GM18861 (cell line): ENCODE measurements around the gene AK2.
"Not testable (repeated sequence)": the region's sequence is repeated elsewhere in the genome, so short reads cannot be mapped to it uniquely, and the experiment has no call there.

ENCODE experiments used
- ATAC-seq: cut with Tn5 transposase; IDR thresholded peaks from one replicate; pipeline ENCODE4 v1.9.1; 2021; ENCODE audit not compliant: unreplicated experiment

The AK2 gene

DNA sequence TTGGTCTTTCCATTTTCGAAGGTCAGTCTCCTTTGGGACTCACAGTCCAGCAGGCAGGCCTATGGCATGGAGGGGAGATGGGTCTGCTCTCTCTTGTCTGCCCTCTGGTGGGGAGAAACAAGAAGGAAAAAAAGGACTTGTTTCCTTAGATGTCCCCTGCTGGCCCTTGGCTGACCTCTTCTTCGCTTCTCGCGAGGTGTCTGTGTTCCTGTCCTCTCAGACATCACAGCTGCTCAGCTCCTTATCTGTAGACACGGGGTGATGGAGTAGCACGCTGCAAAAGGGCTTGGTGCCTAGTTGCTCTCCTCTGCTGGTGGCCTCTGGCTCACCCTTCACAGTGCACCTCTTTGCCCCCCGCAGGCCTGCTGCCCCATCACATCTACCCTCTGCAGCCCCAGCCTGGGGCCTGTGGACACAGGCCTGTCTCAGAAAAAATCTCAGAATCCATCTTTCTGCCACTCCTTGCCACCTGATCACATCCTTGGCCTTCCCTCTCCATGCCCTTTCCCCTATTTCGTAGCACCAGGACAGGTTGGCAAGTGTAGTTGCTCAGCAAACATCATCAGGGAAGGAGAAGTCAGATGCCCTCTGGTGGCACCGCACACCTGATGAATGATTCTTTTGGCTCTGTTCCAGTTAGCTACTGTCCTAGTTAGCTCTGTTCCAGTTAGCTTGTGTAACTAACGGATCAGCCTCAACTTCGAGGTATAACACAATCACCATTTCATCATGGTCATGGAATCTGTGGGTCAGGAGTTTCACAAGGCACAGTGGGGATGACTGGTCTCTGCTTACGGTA is 18.7 kb upstream of the AK2 start:
- ATAC-seq = no peak

DNA sequence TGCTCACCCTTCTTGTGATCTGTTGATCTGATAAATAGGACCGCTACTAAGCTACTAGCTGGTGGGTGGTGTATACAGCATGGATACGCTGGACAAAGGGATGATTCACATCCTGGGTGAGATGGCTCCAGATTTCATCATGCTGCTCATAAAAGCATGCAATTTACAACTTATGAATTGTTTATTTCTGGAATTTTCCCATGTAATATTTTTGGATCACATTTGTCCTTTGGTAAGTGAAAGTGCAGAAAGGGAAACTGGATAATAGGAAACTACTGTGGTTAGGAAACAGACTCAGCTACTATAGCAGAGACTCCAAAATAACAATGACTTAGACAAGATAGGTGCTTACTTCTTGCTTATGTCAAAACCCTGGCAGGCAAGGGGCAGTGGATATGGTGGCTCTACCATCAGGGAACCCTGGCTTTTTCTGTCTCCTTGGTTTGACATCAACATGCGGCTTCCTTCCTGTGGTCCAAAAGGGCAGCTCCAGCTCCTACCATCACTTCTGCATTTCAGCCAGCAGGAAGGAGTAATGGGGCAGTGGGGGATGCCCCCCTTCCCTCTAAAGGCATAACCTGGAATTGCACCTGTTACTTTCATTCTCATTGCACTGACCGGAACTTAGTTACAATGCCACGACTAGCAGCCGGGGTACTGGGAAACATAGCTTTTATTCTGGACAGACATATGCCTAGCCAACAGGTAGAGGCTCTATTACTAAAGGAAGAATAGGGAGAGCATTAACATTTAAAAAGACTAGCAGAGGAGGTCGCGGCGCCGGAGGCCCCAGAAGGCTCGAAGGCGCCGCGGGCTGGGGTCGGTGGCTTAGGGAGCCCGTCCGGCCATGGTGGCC is 13.8 kb upstream of the AK2 start:
- no peak for ATAC-seq

DNA sequence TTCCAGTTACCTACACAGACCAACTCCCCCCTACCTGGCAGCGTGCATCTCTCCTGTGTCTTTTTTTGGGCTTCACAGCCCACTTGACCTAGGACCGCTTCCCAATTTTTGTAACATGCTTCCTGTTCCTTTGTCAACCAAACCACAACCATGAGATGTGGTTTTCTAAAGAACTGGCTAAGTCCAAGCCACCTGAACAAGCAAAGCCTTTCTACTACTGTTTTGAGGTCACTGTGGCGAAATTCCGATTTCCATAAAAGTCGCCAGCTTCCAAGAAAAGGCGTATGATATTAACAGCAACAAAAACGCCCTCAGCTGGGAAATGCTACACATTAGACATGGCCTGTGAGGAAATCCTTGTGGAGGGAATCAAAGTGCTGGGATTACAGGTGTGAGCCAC is 12.7 kb upstream of the AK2 start:
- ATAC-seq = no peak

DNA sequence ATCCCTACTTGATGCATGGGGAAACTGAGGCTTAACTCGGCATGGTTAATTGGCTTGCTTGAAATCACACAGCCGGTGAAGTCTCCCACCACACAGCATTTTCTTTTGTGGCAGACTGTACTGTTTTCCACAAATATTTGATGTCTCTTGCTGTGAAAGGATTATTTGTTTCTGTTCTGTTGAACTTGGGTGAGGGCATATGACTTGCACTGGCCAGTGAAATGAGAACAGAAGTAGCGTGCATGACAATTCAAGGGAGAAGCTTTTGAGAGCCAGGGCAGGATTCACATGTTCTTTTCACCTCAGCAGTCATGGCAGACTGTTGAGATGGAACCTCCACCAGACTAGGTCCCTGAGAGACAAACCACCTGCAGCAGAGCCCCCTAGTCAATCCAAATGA is 11.7 kb upstream of the AK2 start:
- no peak for ATAC-seq

- no peak for ATAC-seq
Measured at GRCh38 chr1:33047839-33048305, 11.2 kb upstream of the AK2 start.

DNA sequence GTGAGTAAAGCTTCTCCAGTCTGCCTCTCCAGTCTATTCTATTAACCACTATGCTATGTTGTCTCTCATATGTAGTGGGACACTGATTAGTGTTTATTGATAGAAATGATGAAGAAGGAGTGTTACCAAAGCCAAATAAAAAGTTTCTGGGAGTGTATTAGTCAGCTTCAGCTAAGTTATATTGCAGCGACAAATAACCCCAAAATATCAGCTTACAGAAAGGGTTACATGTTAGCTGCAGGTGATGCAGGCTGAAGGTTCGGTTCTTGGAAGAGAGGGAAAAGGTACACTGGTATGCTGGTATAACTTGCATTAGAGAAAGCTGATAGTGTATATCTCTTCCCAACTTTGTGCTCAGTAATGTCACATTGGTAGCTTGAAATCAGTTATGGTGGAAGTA is 10.6 kb upstream of the AK2 start:
- ATAC-seq = no peak

- ATAC-seq = not testable (repeated sequence)
Measured at GRCh38 chr1:33046234-33046633, 9.6 kb upstream of the AK2 start.

DNA sequence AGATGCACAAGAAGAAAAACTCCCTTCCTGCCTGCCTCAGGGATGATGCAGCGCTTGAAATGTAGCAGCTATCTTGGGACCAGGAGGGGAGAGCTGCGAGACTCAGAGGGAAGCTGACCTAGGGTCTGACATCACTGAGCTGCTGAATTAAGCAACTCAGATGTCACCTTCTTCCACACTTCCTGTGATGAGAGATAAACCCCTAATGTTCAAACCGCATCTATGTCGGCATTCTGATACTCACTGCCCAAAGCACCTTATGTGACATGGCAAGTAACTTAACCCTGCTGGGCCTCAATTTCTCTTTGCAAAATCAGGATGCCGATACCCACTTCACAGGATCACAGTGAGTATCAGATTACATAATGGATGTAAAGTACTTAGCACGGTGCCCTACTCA is 9.1 kb upstream of the AK2 start:
- no peak for ATAC-seq

GRCh38 chr1:33045246-33045645 is 8.6 kb upstream of the AK2 start:
- ATAC-seq = no peak

DNA sequence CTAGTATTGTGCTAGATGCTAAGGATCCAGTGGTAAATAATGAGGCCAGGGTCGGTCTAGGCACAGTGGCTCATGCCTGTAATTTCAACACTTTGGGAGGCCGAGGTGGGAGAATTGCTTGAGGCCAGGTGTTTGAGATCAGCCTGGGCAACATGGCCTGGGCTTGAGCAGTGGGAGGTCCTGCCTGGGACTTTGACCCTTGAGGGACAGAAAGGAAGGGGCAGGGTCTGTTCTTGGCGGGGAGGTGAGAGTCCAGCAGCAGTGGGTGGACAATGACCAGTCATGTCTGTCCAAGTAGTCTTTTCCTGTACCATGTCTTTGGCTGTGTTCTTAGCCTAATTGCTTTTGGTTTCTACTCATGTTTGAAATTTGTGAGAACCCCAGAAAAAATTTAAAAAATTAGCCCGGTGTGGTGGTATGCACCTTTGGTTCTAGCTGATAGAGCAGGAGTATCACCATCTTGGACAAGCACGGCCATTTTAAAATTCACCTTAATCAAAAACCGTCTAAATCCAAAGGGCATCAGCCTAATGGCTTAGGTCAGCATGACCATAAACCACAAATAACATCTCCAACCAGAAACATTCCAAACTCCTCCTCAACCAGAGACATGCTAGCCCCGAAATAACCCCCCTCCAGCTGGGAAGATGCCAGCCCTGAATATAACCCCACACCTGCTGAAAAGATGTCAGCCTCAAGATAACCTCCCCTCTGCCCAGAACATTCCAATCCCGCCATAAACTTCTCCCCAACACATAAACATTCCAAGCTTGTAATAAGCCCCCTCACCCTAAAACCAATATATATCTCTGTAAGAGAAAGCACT is 6.8 kb upstream of the AK2 start:
- ATAC-seq = no peak

- no peak for ATAC-seq
Measured at GRCh38 chr1:33042831-33043230, 6.1 kb upstream of the AK2 start.

GRCh38 chr1:33041026-33041425 is 4.3 kb upstream of the AK2 start:
- ATAC-seq = no peak

DNA sequence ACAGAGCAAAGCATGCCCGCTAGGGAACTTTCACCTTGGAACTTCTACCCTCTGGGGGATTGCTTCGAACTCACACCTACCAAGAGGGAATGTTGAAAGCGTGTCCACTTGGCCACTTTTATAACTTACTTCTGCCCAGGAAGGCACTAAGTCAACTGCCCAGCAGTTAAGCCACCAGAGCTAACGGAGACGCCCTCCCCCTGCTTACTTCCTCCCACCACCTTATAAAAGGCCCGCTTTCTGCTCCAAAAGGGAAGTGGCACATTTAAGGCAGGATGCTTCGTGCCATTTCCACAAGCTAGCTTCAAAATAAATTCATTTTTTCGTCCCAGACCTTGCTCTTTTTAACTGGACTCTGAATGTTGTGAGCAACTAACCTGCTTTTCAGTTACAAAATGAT is 3.2 kb upstream of the AK2 start:
- ATAC-seq = no peak

DNA sequence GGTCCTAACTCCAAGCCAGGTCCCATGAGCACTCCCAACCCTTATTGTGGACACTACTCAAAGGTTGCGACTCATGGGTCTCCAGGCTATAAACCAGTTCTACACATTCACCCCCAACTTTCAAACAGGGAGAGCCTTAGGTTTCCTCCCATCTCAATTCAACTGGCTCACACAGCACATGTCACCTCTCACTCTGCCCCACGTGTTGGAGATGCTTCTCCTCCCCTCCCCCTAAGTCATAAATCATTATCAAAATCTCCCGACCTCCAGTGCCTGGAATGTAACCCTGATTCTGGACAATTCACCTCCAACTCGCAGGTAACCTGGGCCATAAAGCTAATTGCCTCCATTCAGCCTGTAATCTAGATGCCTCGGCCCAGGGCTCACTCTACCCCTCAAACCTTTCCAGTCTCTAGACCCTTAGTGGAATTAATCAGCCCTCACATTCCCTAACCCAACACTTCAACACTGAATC is 595 bp downstream of the AK2 start:
- no peak for ATAC-seq

DNA sequence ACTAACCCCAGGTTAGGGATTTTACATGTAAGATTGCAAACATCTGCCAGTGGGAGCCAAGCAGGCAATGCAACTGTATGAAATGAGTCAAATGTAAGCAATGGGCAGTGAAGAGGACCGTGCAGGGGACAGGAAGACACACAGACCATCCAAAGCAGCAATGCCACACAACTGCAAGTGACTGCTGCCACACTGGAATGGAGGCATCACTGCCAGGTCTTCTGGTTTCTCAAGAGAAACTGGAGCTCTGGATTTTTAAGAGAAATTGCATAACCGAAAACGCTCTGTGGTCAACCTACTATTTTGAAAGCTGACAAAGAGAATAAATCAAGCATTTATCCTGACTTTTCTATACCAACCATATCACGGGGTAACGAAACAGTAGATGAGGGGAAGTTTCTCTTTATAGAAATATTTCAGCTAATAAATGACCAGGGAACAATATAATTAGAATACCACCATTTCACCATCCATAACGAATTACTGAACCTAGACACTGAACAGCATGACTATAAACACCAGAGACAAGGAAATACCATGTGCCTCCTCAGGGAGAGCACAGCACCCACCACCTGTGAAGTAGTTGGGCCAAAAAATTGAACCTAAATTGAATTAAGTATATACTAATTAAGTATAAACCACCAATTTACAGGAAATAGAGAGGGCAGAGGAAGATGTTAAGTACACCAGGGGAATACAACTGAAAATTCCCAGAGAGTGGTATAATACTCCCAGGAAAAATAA is 4.4 kb downstream of the AK2 start:
- no peak for ATAC-seq

GRCh38 chr1:33031506-33031905 is 5.2 kb downstream of the AK2 start:
- ATAC-seq = no peak

GRCh38 chr1:33030575-33030974 is 6.1 kb downstream of the AK2 start:
- no peak for ATAC-seq

DNA sequence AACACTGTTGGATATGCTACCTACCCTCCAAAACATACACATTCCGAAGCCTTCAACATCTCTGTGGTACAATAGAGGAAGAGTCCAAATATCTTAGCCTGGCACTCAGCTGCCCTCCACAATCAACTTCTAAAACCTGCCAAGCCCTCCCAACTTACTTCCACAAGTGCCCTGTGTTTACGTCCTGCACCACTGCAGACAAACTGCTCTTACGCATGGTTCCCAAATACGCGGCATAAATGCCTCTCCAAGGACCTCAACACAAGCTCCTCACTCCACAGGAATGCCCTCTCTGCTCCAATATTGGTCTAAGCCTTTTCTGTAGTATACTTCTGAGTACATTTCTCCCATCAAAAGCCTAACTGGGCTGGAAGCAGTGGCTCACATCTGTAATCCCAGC is 6.8 kb downstream of the AK2 start:
- ATAC-seq = no peak

- no peak for ATAC-seq
Measured at GRCh38 chr1:33029209-33029608, 7.5 kb downstream of the AK2 start.

DNA sequence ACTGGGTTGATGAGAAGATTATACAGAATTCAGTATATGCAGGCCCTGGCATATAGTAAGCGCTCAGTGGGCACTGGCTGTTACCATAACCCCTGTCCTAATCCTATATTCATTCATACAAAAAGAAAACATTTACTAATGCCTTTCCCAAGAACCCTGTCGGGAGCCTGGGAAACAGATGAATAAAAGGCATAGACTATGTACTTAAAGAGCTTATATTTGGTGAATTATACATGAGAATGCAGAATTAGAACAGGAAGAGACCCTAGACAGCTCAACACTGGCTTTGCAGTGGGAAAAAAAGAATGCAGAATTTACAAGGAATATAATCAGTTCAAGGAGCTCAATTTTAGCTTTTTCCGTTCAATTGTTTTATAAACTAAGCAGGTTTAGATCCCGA is 10.9 kb downstream of the AK2 start:
- ATAC-seq = no peak

- no peak for ATAC-seq
Measured at GRCh38 chr1:33025180-33025569, 11.5 kb downstream of the AK2 start.
